Cardiac muscle cell (in vitro differentiated cells and primary cell): ENCODE measurements around the gene PIM3. TPM values are rescaled to one million over a fixed set of nuclear protein-coding genes. Genes with fewer than 3 reads are reported as not detected.
"Not testable (repeated sequence)": the region's sequence is repeated elsewhere in the genome, so short reads cannot be mapped to it uniquely, and the experiment has no call there.

ENCODE experiments used
- DNase-seq, 2 donors: peaks; one replicate each; pipeline versions ENCODE4 v3.0.0 to v3.0.0-alpha.2; 2010 to 2017; ENCODE audit warnings: low read depth in 1 of 2, low spot score in 1 of 2
- H3K27ac ChIP-seq: fragments of 200-600 bp; sonication (generic); 2 replicates; pipeline ENCODE4 v1.5.1; 2016
- H3K27me3 ChIP-seq: fragments of 200-600 bp; sonication (generic); 2 replicates; pipeline ENCODE4 v1.6.0; 2016; ENCODE audit warnings: control low read depth
- H3K36me3 ChIP-seq: fragments of 200-600 bp; sonication (generic); 2 replicates; pipeline ENCODE4 v1.5.1; 2016; ENCODE audit warnings: control low read depth
- H3K4me1 ChIP-seq: fragments of 200-600 bp; sonication (generic); 2 replicates; pipeline ENCODE4 v1.8.1; 2017; ENCODE audit warnings: low read depth, mild to moderate bottlenecking, mixed run types
- H3K4me3 ChIP-seq: fragments of 200-600 bp; sonication (generic); 2 replicates; pipeline ENCODE4 v1.5.1; 2016; ENCODE audit warnings: mild to moderate bottlenecking
- H3K9me3 ChIP-seq: fragments of 200-600 bp; sonication (generic); 2 replicates; pipeline ENCODE4 v1.5.1; 2017; ENCODE audit warnings: low read depth, mild to moderate bottlenecking, control low read depth
- polyA plus RNA-seq: library from polyadenylated mRNA; unstranded; fragments of >200 nt; fragmentation: Nextera tagmentation; extraction: Ambion mirVana; gene quantifications from 2 replicates; pipeline ENCODE4 v1.2.1, GENCODE V29; 2016
- total RNA-seq: library from RNA; depleted of rRNA; stranded (reverse); fragments of >200 nt; gene quantifications from 2 replicates; pipeline ENCODE4 v1.2.3, GENCODE V29; 2016
- TF ChIP-seq, protein P1 (sequence below): IDR thresholded peaks from 2 replicates; pipeline ENCODE4 v1.5.1; 2012; ENCODE audit warnings: low read depth, mild to moderate bottlenecking, low read length

PIM3 gene
- total and polyA plus RNA-seq, 2 experiments from 2014 or later: 46.1 to 62.2 TPM

DNA sequence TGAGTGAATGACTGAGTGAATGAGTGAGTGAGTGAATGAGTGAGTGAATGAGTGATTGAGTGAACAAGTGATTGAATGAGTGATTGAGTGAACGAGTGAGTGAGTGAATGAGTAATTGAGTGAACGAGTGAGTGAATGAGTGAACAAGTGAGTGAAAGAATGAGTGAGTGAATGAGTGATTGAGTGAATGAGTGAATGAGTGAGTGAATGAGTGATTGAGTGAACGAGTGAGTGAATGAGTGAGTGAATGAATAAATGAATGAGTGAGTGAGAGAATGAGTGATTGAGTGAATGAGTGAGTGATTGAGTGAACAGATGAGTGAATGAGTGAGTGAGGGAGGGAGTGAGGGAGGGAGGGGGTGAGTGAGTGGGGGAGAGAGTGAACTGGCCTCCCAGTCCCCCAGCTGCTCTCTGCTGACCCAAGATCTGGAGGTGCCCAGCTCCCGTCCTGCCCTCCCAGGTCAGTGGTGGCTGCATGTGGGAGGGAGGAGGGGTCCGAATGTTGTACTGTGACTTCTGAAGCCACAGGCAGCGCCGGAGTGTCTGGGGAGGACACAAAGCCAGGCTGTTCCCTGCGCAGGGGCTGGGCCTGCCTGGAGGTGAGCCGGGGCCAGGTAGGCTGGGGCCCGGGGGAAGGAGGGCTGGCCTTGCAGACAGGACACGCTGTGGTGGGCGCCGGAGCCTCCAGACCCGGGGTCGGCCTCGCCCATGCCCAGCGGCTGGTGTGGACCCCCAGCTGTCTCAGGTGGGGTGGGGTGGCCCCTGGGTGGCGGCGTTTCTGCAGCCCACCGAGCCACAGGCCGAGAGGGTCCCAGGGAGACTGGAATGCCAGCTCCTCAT is 17.8 kb upstream of the PIM3 start:
- no peak for DNase-seq
- TF ChIP-seq, protein P1, sequence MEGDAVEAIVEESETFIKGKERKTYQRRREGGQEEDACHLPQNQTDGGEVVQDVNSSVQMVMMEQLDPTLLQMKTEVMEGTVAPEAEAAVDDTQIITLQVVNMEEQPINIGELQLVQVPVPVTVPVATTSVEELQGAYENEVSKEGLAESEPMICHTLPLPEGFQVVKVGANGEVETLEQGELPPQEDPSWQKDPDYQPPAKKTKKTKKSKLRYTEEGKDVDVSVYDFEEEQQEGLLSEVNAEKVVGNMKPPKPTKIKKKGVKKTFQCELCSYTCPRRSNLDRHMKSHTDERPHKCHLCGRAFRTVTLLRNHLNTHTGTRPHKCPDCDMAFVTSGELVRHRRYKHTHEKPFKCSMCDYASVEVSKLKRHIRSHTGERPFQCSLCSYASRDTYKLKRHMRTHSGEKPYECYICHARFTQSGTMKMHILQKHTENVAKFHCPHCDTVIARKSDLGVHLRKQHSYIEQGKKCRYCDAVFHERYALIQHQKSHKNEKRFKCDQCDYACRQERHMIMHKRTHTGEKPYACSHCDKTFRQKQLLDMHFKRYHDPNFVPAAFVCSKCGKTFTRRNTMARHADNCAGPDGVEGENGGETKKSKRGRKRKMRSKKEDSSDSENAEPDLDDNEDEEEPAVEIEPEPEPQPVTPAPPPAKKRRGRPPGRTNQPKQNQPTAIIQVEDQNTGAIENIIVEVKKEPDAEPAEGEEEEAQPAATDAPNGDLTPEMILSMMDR: no peak
- Histone ChIP-seq H3K27ac (peak overlapping the region; percentile 87), H3K4me3 (no peak overlapping the region), H3K27me3 (no peaks in the 10 kb centered on the region), H3K4me1 (peaks cover 20% of the 10 kb centered on the region), H3K9me3 (no peaks in the 10 kb centered on the region), H3K36me3 (no peaks in the 10 kb centered on the region)

- H3K4me1 ChIP-seq: peaks cover 14% of the 10 kb centered on the region
- no peaks in the 10 kb centered on the region for H3K9me3 ChIP-seq
- TF ChIP-seq, protein P1: no peak
- peak overlapping the region; percentile 87 for H3K27ac ChIP-seq
- H3K27me3 ChIP-seq: no peaks in the 10 kb centered on the region
- no peak for DNase-seq
- no peak overlapping the region for H3K4me3 ChIP-seq
- no peaks in the 10 kb centered on the region for H3K36me3 ChIP-seq
Measured at GRCh38 chr22:49943405-49943765, 17.2 kb upstream of the PIM3 start.

GRCh38 chr22:49943771-49944398 is 16.7 kb upstream of the PIM3 start:
- Histone ChIP-seq H3K4me3 (no peak overlapping the region), H3K9me3 (no peaks in the 10 kb centered on the region), H3K36me3 (no peaks in the 10 kb centered on the region), H3K27me3 (no peaks in the 10 kb centered on the region), H3K4me1 (peaks cover 13% of the 10 kb centered on the region), H3K27ac (peak overlapping the region; percentile 87)
- DNase-seq: no peak
- TF ChIP-seq, protein P1: no peak

GRCh38 chr22:49944399-49944891 is 16.1 kb upstream of the PIM3 start:
- H3K4me3 ChIP-seq: no peak overlapping the region
- no peaks in the 10 kb centered on the region for H3K9me3 ChIP-seq
- no peaks in the 10 kb centered on the region for H3K27me3 ChIP-seq
- TF ChIP-seq, protein P1: no peak
- DNase-seq: no peak
- H3K36me3 ChIP-seq: no peaks in the 10 kb centered on the region
- H3K27ac ChIP-seq: peak overlapping the region; percentile 87
- H3K4me1 ChIP-seq: peaks cover 13% of the 10 kb centered on the region

- not testable (repeated sequence) for H3K4me3 ChIP-seq, H3K27me3 ChIP-seq, H3K9me3 ChIP-seq, H3K36me3 ChIP-seq
- Histone ChIP-seq H3K4me1 (peaks cover 13% of the 10 kb centered on the region), H3K27ac (peak overlapping the region; percentile 72)
- DNase-seq: peak in 1 of 2 donors; percentile 42
Measured at GRCh38 chr22:49945042-49945794, 15.4 kb upstream of the PIM3 start.
